GM19372 (cell line): Measurements from ENCODE around the gene DMPK.
A peak's percentile ranks its signal among the peaks of the same experiment; 100 is the strongest.
"Not testable (repeated sequence)": the region's sequence is repeated elsewhere in the genome, so short reads cannot be mapped to it uniquely, and the experiment has no call there.

Source experiments
- ATAC-seq: cut with Tn5 transposase; IDR thresholded peaks from one replicate; pipeline ENCODE4 v1.9.1; 2021; ENCODE audit warnings: mild to moderate bottlenecking, low read depth, moderate library complexity; ENCODE audit not compliant: unreplicated experiment

DMPK gene

DNA sequence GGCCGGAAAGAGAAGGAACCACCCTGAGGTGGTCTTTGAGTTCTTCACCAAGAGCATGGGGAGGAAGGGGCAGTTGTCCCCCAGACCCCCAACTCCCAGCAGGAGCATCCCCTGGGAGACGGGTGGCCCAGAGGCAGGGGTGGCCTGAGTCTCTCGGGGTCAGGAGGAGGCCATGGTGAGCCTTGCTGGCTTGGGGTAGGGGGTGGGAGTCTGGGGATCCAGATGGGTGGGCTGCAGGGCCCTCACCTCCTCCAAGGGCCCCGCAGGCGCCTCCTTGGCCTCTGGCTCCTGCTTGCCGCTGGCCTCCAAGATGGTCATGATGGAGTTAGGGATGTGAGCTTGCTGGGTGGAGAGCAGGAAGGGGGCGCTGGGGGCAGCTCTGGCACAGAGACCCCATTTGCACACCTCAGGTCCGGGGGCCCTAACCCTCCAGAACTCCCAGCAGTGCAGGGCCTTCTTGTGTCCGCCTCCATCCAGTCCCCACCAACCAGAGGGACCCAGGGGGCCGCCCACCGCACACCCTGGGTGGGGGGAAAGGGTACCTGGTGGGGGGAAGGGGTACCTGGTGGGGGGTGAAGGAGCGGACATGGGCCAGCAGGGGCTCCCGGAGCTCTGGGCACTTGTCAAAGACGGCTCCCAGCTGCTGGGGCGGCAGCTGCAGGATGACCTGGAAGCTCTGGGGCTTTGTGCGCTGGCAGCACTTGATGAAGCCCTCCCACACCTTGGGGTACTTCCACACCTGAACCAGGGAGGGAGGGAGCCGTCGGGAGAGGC, 34.1 kb upstream of the DMPK start:
- no peak for ATAC-seq

DNA sequence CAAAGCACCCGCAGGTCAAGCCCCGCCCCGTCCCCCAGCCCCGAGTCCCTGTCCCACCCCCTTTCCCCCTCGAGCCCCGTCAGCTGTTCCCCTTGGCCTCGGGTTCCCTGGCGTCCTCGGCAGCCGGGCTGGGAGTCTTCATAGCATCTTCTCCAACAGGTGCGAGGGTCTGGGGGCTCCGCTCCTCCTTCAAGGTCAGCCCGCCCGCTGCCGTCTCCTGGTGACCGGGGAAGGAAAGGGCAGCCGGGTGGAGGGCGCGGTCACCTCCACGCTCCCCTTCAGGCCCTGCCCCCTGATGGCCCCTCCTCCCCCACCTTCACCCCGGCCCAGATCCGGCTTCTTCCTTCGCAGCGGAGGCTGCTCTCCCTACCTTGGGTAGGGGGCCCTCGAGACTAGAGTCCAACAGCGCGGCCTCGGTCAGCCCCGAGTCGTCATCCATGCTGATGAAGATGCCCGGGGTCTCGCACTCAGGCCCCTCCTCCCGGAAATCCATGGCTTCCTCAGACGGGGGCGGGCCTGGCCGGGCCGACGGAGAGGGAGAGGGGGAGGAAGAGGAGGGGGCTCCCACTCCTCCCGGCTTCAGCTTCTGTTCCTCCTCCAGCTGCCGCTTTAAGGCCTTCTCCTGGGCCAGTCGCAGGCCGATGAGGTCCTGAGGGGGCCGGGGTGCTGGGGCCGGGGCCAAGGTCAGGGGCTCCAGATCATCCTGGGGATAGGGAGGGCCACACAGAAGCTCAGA, 33.4 kb upstream of the DMPK start:
- no peak for ATAC-seq

DNA sequence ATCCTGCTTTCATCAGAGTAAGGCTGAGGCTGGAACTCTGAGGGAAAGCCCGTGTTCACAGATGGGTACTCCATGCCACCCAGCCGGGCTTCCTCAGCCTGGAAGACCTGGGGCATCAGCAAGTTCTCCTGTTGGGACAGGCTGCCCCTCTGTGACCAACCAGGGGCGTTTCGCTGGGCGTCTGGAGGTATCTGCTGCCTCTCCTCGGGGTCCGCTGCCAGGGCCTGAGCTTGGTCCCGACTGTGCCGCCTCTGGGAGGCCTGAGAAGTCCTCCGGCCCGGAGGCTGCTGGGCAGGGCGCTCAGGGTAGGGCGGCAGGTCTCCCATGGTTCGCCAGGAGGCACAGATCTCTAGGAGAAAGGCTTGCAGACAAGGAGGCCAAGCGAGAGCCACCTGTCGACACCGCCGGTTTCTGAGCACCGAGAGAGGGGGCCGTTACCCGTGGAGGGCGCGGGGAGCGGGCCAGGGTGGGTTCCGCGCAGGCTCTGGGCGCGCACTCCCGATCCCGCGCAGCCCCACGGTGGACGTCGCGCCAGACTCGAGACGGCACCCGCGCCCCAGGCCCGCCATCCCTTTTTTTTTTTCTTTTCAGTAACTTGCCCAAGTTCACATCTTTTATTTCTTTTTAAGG, 32.7 kb upstream of the DMPK start, which contains the start of gene RSPH6A:
RSPH6A (minus strand) TSS at position 458 of the 630 bp plus-strand sequence; CDS start at position 326, 132 bp downstream.
- no peak for ATAC-seq

DNA sequence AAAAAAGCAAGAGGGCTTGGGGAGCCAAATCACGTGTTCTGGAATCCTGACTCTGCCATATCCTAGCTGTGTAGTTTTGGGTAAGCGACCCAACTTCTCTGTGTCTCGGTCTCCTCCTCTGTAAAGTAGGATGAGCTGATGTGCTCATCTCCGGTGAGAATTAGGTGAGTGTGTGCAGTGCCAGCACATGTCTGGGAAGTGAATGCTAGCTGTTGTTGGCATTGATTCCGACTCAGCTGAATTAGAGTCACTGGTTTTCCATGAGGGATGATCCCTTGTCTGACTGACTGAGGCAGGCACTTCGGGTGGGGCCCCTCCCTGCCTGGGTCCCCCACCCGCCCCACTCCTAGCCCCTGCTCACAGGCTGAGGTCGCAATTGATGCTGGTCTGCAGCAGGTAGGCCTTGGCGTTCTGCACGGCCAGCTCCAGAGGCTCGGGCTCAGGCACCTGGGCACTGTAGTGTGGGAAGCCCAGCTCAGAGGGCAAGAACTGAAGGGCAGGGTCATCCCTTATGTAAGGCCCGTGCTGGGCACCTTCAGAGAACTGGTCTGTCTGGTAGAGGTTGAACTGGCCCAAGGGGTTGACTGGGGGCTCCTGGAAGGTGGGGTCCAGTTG, 32.0 kb upstream of the DMPK start:
- ATAC-seq = no peak

DNA sequence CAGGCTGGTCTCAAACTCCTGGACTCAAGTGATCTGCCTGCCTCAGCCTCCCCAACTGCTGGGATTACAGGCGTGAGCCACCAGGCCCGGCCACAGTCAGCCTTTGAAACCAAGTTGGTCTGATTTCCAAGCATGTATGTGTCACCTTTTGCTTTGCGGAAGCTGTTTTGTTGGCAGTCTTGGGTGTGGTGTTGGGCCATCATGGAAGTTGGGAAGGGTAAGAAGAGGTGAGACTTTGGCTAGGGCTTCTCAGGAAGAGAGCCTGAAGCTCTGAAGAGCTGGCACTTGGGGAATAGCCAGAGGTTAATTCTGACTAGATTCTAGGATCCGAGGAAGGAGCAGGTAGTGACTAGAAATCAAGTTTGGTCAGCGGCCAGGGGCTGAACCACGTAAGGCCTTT, 30.0 kb upstream of the DMPK start:
- ATAC-seq = no peak

DNA sequence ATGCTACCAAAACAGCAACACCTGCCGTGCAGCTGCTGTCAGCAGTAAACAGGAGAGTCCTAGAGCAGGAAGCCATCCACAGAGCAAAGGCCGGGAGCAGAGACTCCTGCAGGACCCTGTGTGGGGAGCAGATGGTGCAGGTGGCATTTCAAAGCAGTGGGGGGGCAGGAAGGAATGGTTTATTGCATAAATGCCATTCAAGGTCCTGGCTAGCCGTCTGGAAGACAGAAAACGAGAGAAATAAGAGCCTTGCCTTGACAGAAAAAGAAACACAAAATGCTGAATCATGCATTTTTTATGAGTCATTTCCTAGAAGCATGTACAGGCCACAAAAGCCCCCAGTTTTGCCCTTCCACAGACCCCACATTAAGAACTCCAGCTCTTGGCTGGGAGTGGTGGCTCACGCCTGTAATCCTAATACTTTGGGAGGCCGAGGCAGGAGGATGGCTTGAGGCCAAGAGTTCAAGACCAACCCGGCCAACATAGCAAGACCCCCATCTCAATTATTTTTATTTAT, 27.4 kb upstream of the DMPK start:
- no peak for ATAC-seq

DNA sequence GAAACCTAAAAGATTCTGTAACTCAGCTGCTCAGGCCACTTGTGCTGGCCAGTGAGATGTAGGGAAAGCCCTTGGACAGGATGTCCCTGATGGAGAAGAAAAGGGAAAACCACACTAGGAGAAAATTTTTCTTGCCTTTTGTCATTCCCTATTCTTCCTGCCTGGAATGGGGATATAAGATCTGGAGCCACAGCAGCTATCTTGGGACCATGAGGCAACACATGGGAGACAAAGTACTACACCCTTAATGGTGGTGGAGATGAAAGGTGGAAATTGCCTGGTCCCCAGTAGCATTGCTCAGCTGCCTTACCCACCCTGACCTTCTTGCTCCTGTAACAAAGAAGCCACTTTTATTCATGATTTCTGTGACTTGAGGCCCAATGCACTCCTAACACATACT, 23.4 kb upstream of the DMPK start:
- no peak for ATAC-seq

DNA sequence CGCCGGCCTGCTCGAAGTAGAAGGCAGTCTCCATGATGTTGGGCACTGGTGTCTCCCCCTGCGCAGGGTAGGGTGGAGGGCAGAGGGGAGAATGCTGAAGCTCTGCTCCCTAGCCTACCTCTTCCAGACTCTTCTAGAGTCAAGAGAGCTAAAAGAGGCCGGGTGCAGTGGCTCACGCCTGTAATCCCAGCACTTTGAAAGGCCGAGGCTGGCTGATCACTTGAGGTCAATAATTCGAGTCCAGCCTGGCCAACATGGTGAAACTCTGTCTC, 22.6 kb upstream of the DMPK start:
- ATAC-seq = no peak

DNA sequence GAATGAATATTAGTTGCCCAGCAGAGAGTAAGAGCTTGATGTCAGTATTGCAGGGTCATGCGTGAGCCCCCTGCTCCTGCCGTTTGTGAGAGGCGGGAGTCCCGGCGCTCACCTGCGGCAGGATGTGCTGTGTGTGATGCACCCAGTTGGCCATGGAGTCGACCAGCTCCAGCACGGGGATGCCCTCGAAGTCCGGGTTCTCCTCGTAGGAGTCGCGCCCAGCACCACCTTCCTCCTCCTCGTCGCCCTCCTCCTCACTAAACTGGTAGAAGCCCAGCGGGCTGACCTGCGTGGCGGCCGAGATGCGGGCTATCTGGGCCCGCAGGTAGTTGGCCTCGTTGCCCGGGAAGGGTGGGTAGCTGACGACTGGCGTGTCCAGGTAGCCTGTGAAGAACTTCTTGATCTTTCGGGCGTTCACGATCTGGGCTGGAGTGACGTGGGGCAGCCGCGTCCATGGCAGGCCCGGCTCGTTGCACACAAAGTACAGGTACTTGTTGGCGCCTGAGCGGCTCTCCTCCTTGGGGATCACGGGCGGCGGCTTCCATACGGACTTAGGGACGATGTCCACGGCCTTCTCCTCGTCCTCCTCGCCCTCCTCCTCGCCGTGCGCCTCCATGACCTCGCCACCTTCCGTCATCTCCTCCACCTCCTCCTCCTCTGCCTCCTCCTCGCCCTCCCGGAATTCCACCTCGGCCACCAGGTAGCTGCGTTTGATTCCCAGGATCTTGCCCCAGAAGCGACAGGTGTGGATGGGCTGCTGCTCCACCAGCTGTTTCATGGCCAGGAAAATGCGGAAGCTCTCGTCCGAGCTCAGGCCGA, 22.1 kb upstream of the DMPK start:
- no peak for ATAC-seq

DNA sequence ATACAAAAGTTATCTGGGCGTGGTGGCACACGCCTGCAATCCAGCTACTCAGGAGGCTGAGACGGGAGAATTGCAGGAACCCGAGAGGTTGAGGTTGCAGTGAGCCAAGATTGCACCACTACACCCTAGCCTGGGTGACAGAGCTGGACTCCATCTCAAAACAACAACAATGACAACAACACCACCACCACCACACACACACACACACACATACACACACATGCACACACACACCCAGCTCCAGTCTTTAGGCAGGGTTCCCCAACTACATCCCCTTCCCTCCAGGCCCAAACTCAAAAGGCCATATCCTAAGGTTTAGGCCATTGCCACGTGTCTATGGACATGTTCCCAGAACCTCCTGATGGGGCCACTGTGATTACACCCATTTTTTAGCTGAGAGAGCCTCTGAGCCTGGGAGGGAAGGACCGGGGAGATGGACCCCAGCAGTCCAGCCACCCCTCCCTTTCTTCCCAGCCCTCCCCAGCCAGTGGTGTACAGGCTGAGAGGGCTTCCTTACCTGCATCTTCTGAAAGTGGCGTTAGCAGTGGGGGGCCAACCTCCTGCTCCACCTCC, 19.4 kb upstream of the DMPK start:
- no peak for ATAC-seq

DNA sequence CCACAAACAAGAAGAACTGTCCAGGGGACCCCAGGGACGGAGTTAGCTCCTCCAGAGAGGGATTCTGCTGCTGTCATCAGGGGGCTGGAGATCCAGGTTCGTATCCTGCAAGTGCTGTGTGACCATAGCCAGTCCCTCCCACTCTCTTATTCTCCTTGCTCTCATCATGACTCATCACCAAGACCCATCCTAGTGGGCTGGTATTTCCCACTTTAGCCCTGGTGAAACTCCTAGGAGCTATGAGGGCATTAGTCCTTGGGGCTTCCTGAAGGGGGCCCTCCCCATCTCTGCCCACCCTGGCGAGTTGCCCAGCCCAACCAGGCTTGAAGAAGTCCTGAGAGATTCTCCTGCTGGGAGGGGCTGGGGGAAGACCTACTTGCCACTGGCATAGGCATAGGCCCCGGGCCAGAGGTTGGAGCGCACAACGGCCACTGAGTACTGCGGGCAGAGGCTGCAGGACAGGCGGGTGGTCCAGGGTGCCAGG, 17.8 kb upstream of the DMPK start:
- ATAC-seq = no peak

DNA sequence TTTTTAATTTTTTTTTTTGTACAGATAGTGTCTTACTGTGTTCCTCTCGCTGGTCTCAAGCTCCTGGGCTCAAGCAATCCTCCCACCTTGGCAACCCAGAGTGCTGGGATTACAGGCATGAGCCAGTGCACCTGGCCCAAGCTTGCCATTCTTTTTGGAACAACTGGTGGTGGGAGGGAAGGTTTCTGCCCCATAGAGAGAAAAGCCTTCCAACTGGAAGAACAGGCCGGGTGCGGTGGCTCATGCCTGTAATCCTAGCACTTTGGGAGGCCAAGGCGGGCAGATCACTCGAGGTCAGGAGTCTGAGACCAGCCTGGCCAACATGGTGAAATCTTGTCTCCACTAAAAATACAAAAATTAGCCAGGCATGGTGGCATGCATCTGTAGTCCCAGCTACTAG, 17.3 kb upstream of the DMPK start:
- not testable (repeated sequence) for ATAC-seq

DNA sequence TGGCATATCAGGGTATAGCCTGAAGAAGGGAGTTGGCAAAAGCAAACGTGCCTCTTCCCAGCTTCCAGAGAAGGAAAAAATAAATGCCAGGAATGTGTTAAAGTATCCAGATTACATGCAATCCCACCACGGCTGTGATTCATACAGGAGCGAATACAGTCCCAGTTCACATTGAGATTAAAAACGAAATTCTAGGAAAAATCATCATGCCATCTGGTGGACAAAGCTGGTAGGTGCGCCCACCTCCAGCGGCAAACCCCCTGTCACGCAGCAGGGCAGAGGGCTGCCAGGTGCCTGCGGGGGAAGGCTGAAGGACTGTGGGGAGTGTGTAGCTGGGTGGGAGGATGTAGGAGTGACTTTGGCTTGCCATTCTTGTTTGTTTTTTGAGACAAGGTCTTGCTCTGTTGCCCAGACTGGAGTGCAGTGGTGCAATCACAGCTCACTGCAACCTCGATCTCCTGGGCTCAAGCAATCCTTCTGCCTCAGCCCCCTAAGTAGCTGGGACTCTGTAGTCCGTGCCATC, 16.8 kb upstream of the DMPK start:
- ATAC-seq = no peak

DNA sequence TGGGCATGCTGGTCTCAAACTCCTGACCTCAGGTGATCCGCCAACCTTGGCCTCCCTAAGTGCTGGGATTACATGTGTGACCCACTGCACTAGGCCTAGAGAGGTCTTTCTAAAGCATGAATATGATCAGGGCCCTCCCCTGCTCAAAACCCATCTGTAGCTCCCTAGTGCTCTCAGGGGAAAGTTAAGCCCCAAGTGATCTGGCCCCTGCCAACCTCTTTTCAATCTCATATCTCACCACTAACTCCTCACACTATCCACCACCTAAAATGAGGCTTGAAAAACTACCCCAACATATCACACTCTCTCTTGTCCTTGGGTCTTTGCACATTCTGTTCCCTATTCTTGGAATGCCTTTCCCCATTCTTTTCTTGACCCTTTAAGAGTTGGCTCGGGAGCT, 12.3 kb upstream of the DMPK start:
- ATAC-seq = no peak

DNA sequence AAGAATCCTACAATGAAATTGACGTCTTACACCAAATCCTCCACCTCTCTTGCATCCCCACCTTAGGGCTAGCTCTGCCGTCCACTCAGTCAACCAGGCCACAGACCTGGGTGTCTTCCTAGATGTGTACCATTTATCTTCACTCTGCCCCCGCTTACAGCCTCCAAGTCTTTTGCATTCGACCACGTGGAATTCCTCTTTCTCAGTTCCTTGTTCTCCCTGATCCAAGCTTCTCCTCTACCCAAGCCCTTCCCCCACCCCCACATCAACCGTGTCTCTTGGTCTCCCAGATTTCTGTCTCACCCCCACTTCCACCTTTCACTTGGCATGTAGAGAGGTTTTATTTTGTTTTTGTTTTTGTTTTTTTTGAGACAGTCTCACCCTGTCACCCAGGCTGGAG, 11.6 kb upstream of the DMPK start:
- ATAC-seq = no peak

DNA sequence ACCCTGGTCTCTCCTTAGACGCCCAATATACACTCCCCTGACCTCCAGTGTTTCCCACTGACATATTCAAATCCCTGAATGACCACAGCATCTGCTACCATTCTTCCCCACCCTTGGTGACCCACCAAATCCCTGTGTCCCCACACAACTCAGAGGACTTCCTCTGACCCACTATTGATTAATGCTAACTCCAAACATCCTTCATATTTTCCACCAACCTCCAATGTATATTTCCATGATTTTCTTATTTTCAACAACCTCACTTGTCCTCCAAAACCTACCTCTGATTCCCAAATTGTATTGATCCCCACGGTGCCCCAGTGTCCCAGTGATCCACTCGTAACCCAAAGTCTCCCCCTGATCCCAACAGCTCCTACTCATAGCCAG, 10.9 kb upstream of the DMPK start:
- no peak for ATAC-seq

DNA sequence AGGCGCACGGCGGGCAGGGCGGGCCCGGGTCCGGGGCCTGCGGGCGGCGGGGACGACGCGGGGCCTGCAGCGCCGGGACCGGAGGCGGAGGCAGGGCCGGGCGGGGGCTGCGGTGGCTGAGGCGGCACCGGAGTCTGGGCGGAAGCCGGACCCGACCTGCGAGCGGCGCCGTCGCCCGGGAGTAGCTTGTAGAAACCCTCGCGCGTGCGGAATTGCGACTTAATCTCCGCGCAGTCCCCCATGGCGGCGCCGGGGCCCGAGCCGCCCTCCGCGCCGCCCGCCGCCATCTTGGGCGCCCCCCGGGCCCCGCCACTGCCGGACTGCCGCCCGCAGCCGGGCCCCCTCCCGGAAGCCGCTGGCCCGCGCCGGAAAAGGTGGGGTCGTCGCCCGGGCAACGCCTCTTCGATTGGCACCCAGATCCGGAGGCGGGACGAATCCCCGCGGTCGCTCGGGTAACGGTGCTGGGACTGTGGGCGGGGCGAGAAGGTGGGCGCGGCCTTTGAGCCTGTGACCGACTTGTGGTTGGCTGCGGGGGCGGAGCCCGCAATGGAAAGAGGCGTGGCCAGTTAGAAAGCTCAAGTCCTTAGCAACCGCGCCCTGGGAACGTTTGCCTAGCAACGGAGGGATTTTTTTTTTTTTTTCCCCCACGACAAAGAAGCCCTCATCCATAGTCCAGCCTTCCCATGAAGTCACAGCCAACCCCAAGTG, 10.3 kb upstream of the DMPK start, which contains the start of gene DMWD:
DMWD (minus strand) TSS at position 376 of the 708 bp plus-strand sequence; CDS start at position 287, 89 bp downstream.
- peak; percentile 94 for ATAC-seq

DNA sequence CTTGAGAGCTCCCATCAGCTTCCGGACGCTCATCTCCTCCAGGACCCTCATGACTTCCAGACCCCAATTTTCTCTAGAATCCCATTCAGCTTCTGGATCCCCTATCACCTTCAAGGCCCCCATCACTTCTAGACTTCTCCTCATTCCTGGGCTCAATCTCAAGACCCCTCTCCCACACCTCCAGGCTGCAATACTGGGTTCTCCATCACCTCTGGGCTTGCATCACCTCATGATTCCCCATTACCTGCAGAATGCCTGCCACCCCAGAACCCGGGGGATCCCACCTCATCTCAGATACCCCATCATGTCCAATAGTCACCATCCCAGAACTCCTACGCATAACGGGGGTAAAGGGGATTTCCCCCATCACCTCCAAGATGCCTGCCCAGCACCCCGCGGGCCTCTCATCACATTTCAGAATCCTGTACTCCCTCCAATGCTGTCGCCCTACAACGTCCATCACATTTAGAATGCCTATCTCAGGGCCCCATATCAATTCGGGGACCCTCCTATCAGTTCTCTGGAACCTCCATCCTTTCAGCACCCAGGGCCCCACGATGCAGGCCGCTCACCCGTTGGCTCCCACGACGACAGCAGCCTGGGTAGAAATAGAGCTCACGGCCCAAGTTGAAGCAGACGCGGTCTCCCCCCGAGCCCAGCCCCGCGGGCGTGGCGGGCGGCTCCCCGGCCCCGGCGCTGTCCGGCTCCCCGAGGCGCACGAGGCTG, 9.6 kb upstream of the DMPK start:
- peak; percentile 17 for ATAC-seq
